KMS-11 (cell line): ENCODE data around the gene GRK5.
A peak's percentile ranks its signal among the peaks of the same experiment; 100 is the strongest.
"Not testable (repeated sequence)": the region's sequence is repeated elsewhere in the genome, so short reads cannot be mapped to it uniquely, and the experiment has no call there.

ENCODE experiments used
- H2AFZ ChIP-seq: fragments of 200-600 bp; sonication (generic); 2 replicates; pipeline ENCODE4 v1.6.1; 2016; ENCODE audit warnings: antibody characterized with exemption, mixed run types, low read depth
- H3K27ac ChIP-seq: fragments of 200-600 bp; sonication (generic); 2 replicates; pipeline ENCODE4 v1.6.1; 2016; ENCODE audit warnings: mild to moderate bottlenecking, mixed run types
- H3K27me3 ChIP-seq: fragments of 200-600 bp; sonication (generic); 2 replicates; pipeline ENCODE4 v1.6.1; 2017; ENCODE audit warnings: mild to moderate bottlenecking, low read depth, mixed run types, moderate library complexity; ENCODE audit not compliant: insufficient read depth
- H3K36me3 ChIP-seq: fragments of 200-600 bp; sonication (generic); 2 replicates; pipeline ENCODE4 v1.6.1; 2017; ENCODE audit warnings: mild to moderate bottlenecking, mixed run types; ENCODE audit not compliant: insufficient read depth
- H3K4me1 ChIP-seq: fragments of 200-600 bp; sonication (generic); 2 replicates; pipeline ENCODE4 v1.6.1; 2016; ENCODE audit warnings: mild to moderate bottlenecking, low read depth, mixed run types; ENCODE audit not compliant: poor library complexity, severe bottlenecking
- H3K4me2 ChIP-seq: fragments of 200-600 bp; sonication (generic); 2 replicates; pipeline ENCODE4 v1.7.0; 2016; ENCODE audit warnings: mild to moderate bottlenecking, mixed run types
- H3K4me3 ChIP-seq: fragments of 200-600 bp; sonication (generic); IDR thresholded peaks from 2 replicates; pipeline ENCODE4 v1.6.1; 2017; ENCODE audit warnings: low read depth, low read length, mixed read lengths; ENCODE audit not compliant: insufficient read depth
- H3K79me2 ChIP-seq: fragments of 200-600 bp; sonication (generic); 2 replicates; pipeline ENCODE4 v1.6.1; 2016; ENCODE audit warnings: low read depth, mixed run types; ENCODE audit not compliant: insufficient read depth
- H3K9ac ChIP-seq: fragments of 200-600 bp; sonication (generic); 2 replicates; pipeline ENCODE4 v1.6.1; 2016; ENCODE audit warnings: mild to moderate bottlenecking, mixed run types
- H4K20me1 ChIP-seq: fragments of 200-600 bp; sonication (generic); 2 replicates; pipeline ENCODE4 v1.6.1; 2016; ENCODE audit warnings: mild to moderate bottlenecking, mixed run types; ENCODE audit not compliant: insufficient read depth
- TF ChIP-seq, protein P1 (sequence below): fragments of 200-600 bp; sonication (generic); conservative IDR thresholded peaks from 2 replicates; pipeline ENCODE4 v1.6.1; 2017; ENCODE audit warnings: low read depth, mild to moderate bottlenecking, antibody characterized with exemption, low read length, moderate library complexity, mixed read lengths

GRK5 gene

DNA sequence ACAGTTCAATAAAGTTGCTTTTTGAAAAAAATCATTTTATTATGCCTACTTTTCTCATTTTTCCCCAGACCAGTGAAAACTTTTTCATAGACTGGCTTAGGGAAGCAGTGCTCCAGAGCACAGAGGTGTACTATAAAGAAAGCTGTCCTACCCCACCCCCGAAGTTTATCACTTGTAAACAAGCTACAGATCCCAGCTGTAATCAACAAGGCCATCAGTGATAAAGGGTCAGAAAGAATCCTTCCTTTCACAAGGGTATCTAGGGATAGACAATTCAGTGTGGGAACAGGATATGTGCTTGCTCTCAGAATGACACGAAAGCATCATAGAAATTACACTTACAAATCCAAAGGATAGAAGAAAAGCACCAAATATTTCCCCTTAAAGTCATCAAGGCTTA is 33.3 kb upstream of the GRK5 start:
- TF ChIP-seq, protein P1, sequence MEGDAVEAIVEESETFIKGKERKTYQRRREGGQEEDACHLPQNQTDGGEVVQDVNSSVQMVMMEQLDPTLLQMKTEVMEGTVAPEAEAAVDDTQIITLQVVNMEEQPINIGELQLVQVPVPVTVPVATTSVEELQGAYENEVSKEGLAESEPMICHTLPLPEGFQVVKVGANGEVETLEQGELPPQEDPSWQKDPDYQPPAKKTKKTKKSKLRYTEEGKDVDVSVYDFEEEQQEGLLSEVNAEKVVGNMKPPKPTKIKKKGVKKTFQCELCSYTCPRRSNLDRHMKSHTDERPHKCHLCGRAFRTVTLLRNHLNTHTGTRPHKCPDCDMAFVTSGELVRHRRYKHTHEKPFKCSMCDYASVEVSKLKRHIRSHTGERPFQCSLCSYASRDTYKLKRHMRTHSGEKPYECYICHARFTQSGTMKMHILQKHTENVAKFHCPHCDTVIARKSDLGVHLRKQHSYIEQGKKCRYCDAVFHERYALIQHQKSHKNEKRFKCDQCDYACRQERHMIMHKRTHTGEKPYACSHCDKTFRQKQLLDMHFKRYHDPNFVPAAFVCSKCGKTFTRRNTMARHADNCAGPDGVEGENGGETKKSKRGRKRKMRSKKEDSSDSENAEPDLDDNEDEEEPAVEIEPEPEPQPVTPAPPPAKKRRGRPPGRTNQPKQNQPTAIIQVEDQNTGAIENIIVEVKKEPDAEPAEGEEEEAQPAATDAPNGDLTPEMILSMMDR = no peak
- Histone ChIP-seq H3K27me3 (no peaks in the 10 kb centered on the region), H2AFZ (no peak overlapping the region), H3K4me2 (no peak overlapping the region), H3K27ac (no peak overlapping the region), H3K36me3 (peaks cover 5% of the 10 kb centered on the region; the same call in 1 of the 2 replicates), H4K20me1 (no peaks in the 10 kb centered on the region), H3K4me1 (peaks cover 19% of the 10 kb centered on the region), H3K9ac (no peak overlapping the region), H3K4me3 (no peak overlapping the region), H3K79me2 (peaks cover 29% of the 10 kb centered on the region)

DNA sequence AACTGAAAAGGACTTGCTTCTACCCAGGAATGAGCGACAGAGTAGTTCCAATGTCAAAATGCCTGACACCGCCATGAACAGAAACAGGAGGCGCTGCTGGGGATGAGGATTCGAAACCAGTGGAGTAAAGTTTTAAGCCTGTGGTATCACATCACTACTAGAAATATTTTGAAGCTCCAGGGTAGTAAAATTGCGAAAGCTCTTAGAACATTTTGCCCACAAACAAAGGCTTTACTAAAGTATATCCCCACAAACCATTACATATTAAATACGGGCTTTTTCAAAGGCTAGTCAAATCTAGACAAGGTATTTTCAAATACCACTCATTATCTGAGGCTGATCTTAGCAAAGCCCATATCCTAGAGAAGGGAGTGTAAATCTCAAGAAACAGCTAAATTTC is 31.2 kb upstream of the GRK5 start:
- TF ChIP-seq, protein P1 = no peak
- H3K4me1 ChIP-seq = peaks cover 24% of the 10 kb centered on the region
- no peak overlapping the region for H2AFZ ChIP-seq
- H3K36me3 ChIP-seq = 0 out of 2 replicates have a peak, but pooled peaks cover 5% of the 10 kb centered on the region
- H3K27ac ChIP-seq = no peak overlapping the region
- H4K20me1 ChIP-seq = no peaks in the 10 kb centered on the region
- no peak overlapping the region for H3K9ac ChIP-seq
- H3K27me3 ChIP-seq = no peaks in the 10 kb centered on the region
- H3K4me2 ChIP-seq = no peak overlapping the region
- peaks cover 29% of the 10 kb centered on the region for H3K79me2 ChIP-seq
- no peak overlapping the region for H3K4me3 ChIP-seq

DNA sequence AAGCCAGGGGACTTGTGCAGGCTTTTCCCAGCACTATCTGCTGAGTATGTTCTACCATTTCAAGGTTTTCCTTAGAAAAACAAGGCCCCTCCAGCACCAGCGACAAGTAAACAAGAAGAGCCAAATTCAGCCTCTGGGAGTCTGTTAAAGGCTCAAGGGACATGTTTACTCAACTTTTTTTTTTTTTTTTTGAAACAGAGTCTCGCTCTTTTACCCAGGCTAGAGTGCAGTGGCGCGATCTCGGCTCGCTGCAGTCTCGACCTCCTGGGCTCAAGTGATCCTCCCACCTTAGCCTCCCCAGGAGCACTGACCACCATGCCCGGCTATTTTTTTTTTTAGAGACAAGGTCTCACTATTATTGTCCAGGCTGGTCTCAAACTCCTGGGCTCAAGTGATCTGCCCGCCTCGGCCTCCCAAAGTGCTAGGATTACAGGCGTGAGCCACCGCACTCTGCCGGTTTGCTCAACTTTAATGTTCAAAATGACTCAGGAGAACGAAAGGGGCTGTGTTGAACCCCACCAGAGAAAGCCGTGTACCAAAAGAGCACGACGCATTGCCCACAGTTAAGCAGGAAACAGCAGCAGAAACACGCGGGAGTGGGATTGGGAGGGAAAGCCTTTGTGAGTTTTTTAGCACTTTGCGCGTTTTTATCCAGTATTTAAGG is 29.5 kb upstream of the GRK5 start:
- Histone ChIP-seq H3K9ac (peak overlapping the region; percentile 73), H3K4me3 (no peak overlapping the region), H4K20me1 (no peaks in the 10 kb centered on the region), H3K27ac (peak overlapping the region; percentile 48), H2AFZ (peak overlapping the region; percentile 60), H3K27me3 (no peaks in the 10 kb centered on the region), H3K79me2 (peaks cover 29% of the 10 kb centered on the region), H3K4me2 (peak overlapping the region; percentile 83), H3K4me1 (peaks cover 24% of the 10 kb centered on the region), H3K36me3 (no peaks in the 10 kb centered on the region)
- TF ChIP-seq, protein P1 = no peak

DNA sequence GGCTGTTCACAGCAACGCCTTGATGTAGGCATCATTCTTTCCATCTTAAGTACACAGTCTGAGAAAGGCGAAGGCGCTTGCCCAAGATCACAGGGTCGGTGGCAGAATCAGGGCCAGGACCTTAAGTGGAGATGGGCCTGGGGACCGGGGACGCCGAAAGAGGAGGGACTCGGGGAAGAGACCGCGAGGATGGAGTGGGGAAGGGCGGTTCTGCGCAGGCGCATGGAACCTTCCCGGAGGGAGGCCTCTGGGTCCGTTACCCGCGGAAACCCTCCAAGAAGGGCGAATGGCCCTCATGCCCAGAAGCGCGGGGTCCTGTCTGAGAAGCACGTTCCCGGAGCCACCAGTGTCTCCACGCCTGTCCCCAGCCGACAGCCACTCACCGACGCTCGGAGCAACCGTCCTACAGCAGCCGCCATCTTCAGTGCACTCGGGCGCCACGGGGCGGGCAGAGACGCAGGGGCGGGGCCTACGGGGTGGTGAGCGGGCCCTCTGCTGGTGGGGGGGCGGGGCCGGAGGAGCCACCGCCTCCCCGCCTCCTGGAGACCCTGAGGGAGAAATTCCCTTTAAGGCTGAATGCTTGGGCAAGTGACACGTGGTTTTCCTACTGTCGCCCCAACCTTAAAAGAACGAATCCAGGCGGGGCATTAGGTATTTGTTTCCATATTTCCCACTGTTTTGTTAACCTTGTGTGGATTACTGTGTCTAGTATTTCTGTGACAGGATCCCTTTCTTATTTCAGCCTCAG is 28.8 kb upstream of the GRK5 start, which contains the start of gene PRDX3:
PRDX3 (minus strand) TSS at position 441 of the 748 bp plus-strand sequence; CDS start at position 419, 22 bp downstream.
- peak within 1 kb of the TSS; percentile 73 for H3K9ac ChIP-seq
- TF ChIP-seq, protein P1 = no peak
- H3K36me3 ChIP-seq = no peaks in the 10 kb centered on the region
- H3K4me2 ChIP-seq = peak within 1 kb of the TSS; percentile 83
- no peak within 1 kb of the TSS for H3K4me3 ChIP-seq
- H3K4me1 ChIP-seq = peaks cover 24% of the 10 kb centered on the region
- peak within 1 kb of the TSS; percentile 48 for H3K27ac ChIP-seq
- H3K27me3 ChIP-seq = no peaks in the 10 kb centered on the region
- H4K20me1 ChIP-seq = no peaks in the 10 kb centered on the region
- H2AFZ ChIP-seq = peak within 1 kb of the TSS; percentile 60
- peaks cover 29% of the 10 kb centered on the region for H3K79me2 ChIP-seq

DNA sequence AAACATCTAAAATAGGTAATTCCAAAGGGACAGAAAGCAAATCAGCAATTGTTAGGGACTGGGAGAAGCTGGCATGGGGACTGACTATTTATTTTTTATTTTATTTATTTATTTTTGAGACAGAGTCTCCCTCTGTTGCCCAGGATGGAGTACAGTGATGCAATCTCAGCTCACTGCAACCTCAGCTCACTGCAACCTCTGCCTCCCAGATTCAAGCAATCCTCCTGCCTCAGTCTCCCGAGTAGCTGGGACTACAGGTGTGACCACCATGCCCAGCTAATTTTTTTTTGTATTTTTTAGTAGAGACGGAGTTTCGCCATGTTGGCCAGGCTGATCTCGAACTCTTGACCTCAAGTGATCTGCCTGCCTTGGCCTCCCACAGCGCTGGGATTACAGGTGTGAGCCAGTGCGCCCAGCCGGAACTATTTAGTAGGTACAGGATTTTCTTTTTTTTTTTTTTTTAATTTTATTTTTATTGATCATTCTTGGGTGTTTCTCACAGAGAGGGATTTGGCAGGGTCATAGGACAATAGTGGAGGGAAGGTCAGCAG is 26.4 kb upstream of the GRK5 start:
- H3K9ac ChIP-seq, H2AFZ ChIP-seq, H3K4me3 ChIP-seq, H3K27me3 ChIP-seq, H3K4me2 ChIP-seq, H4K20me1 ChIP-seq, H3K36me3 ChIP-seq, H3K27ac ChIP-seq: not testable (repeated sequence)
- peaks cover 24% of the 10 kb centered on the region for H3K79me2 ChIP-seq
- H3K4me1 ChIP-seq = peaks cover 32% of the 10 kb centered on the region
